HepG2 (cell line): ENCODE results near the gene SLC2A4. TPM values are rescaled to one million over a fixed set of nuclear protein-coding genes. Genes with fewer than 3 reads are reported as not detected.

Experiments
- DMTF1 ChIP-seq: sonication (generic); formaldehyde crosslinking; IDR thresholded peaks from 2 replicates; pipeline ENCODE4 v1.4.0; 2020; ENCODE audit warnings: mild to moderate bottlenecking, missing genetic modification reagents
- ISL2 ChIP-seq: sonication (generic); formaldehyde crosslinking; IDR thresholded peaks from 2 replicates; pipeline ENCODE4 v1.5.0; 2020; ENCODE audit warnings: missing genetic modification reagents
- JUND ChIP-seq: sonication (generic); formaldehyde crosslinking; IDR thresholded peaks from 2 replicates; pipeline ENCODE4 v1.8.0; 2022; ENCODE audit warnings: mild to moderate bottlenecking, missing genetic modification reagents
- KDM4B ChIP-seq: sonication (generic); formaldehyde crosslinking; IDR thresholded peaks from 2 replicates; pipeline ENCODE4 v1.4.0; 2020; ENCODE audit warnings: missing genetic modification reagents
- MYNN ChIP-seq: sonication (generic); formaldehyde crosslinking; IDR thresholded peaks from 2 replicates; pipeline ENCODE4 v1.4.0; 2020; ENCODE audit warnings: mild to moderate bottlenecking, low read depth, missing genetic modification reagents
- PBX3 ChIP-seq: sonication (generic); formaldehyde crosslinking; IDR thresholded peaks from 2 replicates; pipeline ENCODE4 v1.8.1; 2023; ENCODE audit warnings: missing genetic modification reagents, inconsistent platforms, borderline replicate concordance
- PRPF4 ChIP-seq: fragments of 200-400 bp; formaldehyde crosslinking; IDR thresholded peaks from 2 replicates; pipeline ENCODE4 v1.6.1; 2016; ENCODE audit warnings: low read length, low read depth; ENCODE audit not compliant: poor library complexity, severe bottlenecking
- RERE ChIP-seq: IDR thresholded peaks from 2 replicates; pipeline ENCODE4 v1.6.1; 2016; ENCODE audit warnings: low read depth, missing genetic modification reagents, missing compliant biosample characterization
- SP5 ChIP-seq: IDR thresholded peaks from 2 replicates; pipeline ENCODE4 v1.6.1; 2016; ENCODE audit warnings: low read depth, borderline replicate concordance
- ZBED4 ChIP-seq: sonication (generic); formaldehyde crosslinking; IDR thresholded peaks from 2 replicates; pipeline ENCODE4 v1.4.0; 2020; ENCODE audit warnings: missing genetic modification reagents, borderline replicate concordance
- ZFP1 ChIP-seq: IDR thresholded peaks from 2 replicates; pipeline ENCODE4 v1.6.1; 2016
- ZNF17 ChIP-seq: sonication (generic); formaldehyde crosslinking; IDR thresholded peaks from 2 replicates; pipeline ENCODE4 v1.5.0; 2020; ENCODE audit warnings: mild to moderate bottlenecking, missing genetic modification reagents
- ZNF414 ChIP-seq: sonication (generic); formaldehyde crosslinking; IDR thresholded peaks from 2 replicates; pipeline ENCODE4 v1.5.0; 2020; ENCODE audit warnings: missing genetic modification reagents
- ZNF567 ChIP-seq: sonication (generic); formaldehyde crosslinking; IDR thresholded peaks from 2 replicates; pipeline ENCODE4 v1.8.1; 2023; ENCODE audit warnings: mild to moderate bottlenecking, missing genetic modification reagents, borderline replicate concordance
- ZSCAN22 ChIP-seq: sonication (generic); formaldehyde crosslinking; IDR thresholded peaks from 2 replicates; pipeline ENCODE4 v1.4.0; 2020; ENCODE audit warnings: mild to moderate bottlenecking, missing genetic modification reagents
- polyA plus RNA-seq, 8 experiments: library from polyadenylated mRNA; depleted of rRNA in 3 of 8; stranded (reverse) in 7 of 8; unstranded in 1 of 8; fragments of >200 nt; fragmentation: Illumina TruSeq in 4 of 8; extraction: Trizol in 4 of 8; gene quantifications; 2 replicates each; pipeline versions ENCODE4 v1.2.1 to v1.2.3, GENCODE V29; 2011 to 2016; ENCODE audit warnings: low read depth in 4 of 8, missing spikeins in 1 of 8, mixed read lengths in 1 of 8; ENCODE audit not compliant: insufficient read depth in 1 of 8
- total RNA-seq, 5 experiments: library from RNA; depleted of rRNA; stranded (reverse); fragments of >200 nt; fragmentation: Illumina TruSeq; extraction: Trizol; gene quantifications; 2 replicates each; pipeline ENCODE4 v1.2.3, GENCODE V29; 2016; ENCODE audit warnings: low read depth in 1 of 5

The SLC2A4 gene
- total and polyA plus RNA-seq, 2 of the 13 experiments (the other 11 are each of a cell fraction or from before 2014, with no cell fraction given), result 4.9 to 5.8 TPM

- no peak; the same call in 1 of the 2 replicates for TF ChIP-seq RERE (CRISPR knock-in tag)
- peak; percentile 29; the same call in 1 of the 2 replicates for TF ChIP-seq MYNN (CRISPR knock-in tag)
- TF ChIP-seq DMTF1 (CRISPR knock-in tag), result no peak
- TF ChIP-seq PBX3, result no peak
- peak; percentile 9; the same call in 1 of the 2 replicates for TF ChIP-seq JUND (CRISPR knock-in tag)
- peak; percentile 48; the same call in 1 of the 2 replicates for TF ChIP-seq ZFP1 (CRISPR knock-in tag)
- peak; percentile 6; the same call in 1 of the 2 replicates for TF ChIP-seq ZNF414
- TF ChIP-seq ZSCAN22 (CRISPR knock-in tag), result no peak
- TF ChIP-seq ISL2 (CRISPR knock-in tag), result peak; percentile 57; the same call in 1 of the 2 replicates
- 0 out of 2 replicates have a peak, but pooled peaks have one; percentile 13 for TF ChIP-seq KDM4B (CRISPR knock-in tag)
- no peak for TF ChIP-seq ZNF17 (CRISPR knock-in tag)
- peak; percentile 69 for TF ChIP-seq SP5 (CRISPR knock-in tag)
- TF ChIP-seq PRPF4, result no peak
- 0 out of 2 replicates have a peak, but pooled peaks have one; percentile 24 for TF ChIP-seq ZBED4 (CRISPR knock-in tag)
- 0 out of 2 replicates have a peak, but pooled peaks have one; percentile 43 for TF ChIP-seq ZNF567 (CRISPR knock-in tag)
Measured at GRCh38 chr17:7329374-7329996, 48.0 kb downstream of the SLC2A4 start (continued).
